GM12891 (cell line): ENCODE measurements around the gene ZSWIM7.

Experiments used
- POLR2A ChIP-seq: IDR thresholded peaks from 2 replicates; pipeline ENCODE4 v1.6.1; 2011; ENCODE audit warnings: low read depth, low read length, control low read depth
- POLR2AphosphoS5 ChIP-seq: IDR thresholded peaks from 2 replicates; pipeline ENCODE4 v1.6.1; 2011; ENCODE audit warnings: low read depth, low read length, control low read depth
- POU2F2 ChIP-seq: IDR thresholded peaks from 2 replicates; pipeline ENCODE4 v1.6.1; 2011; ENCODE audit warnings: low read depth, mild to moderate bottlenecking, control low read depth, low read length, moderate library complexity
- SPI1 ChIP-seq: IDR thresholded peaks from 2 replicates; pipeline ENCODE4 v1.6.1; 2011; ENCODE audit warnings: low read depth, low read length, control low read depth
- TAF1 ChIP-seq: IDR thresholded peaks from 2 replicates; pipeline ENCODE4 v1.6.1; 2011; ENCODE audit warnings: low read depth, low read length, control low read depth

- no peak for TF ChIP-seq POU2F2
- TF ChIP-seq POLR2A = no peak
- no peak for TF ChIP-seq TAF1
- no peak for TF ChIP-seq POLR2AphosphoS5
- no peak for TF ChIP-seq SPI1
Measured at GRCh38 chr17:15999974-16000827, 697 bp upstream of the ZSWIM7 start.
